Measurements from ENCODE around the gene DTL.

The DTL gene

DNA sequence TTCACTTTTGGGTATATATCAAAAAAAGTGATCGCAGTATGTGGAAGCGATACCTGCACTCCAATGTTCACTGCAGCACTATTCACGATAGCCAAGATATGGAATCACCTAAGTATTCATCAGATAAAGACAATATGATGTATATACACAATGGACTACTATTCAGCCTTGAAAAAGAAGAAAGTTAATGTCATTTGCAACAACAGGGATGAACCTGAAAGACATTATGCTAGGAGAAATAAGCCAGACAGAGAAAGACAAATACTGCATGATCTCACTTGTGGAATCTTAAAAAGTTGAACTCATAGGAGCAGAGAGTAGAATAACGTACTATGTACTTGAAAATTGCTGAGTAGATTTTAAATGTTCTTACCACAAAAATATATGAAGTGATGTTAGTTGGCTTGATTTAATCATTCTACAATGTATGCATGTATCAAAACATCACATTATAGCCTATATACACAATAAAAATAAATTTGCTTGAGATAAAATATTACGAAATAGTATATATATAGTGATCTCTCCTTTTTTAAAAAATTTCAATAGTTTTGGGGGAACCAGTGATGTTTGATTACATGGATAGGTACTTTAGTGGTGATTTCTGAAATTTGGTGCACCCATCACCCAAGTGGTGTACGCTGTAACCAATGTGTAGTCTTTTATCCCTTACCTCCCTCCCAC, 56.0 kb downstream of the DTL start:
- TF ChIP-seq, protein P1, sequence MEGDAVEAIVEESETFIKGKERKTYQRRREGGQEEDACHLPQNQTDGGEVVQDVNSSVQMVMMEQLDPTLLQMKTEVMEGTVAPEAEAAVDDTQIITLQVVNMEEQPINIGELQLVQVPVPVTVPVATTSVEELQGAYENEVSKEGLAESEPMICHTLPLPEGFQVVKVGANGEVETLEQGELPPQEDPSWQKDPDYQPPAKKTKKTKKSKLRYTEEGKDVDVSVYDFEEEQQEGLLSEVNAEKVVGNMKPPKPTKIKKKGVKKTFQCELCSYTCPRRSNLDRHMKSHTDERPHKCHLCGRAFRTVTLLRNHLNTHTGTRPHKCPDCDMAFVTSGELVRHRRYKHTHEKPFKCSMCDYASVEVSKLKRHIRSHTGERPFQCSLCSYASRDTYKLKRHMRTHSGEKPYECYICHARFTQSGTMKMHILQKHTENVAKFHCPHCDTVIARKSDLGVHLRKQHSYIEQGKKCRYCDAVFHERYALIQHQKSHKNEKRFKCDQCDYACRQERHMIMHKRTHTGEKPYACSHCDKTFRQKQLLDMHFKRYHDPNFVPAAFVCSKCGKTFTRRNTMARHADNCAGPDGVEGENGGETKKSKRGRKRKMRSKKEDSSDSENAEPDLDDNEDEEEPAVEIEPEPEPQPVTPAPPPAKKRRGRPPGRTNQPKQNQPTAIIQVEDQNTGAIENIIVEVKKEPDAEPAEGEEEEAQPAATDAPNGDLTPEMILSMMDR (conservative IDR thresholded peaks at IDR 0.05; ENCODE audit: low read depth, low read length): no peak
- H3K4me3 ChIP-seq (ENCODE audit: low read length): no peak overlapping the region
- no peak for DNase-seq (ENCODE audit: low read depth)

- no peak for DNase-seq (ENCODE audit: low read depth)
- TF ChIP-seq, protein P1 (conservative IDR thresholded peaks at IDR 0.05; ENCODE audit: low read depth, low read length): no peak
- H3K4me3 ChIP-seq (ENCODE audit: low read length): no peak overlapping the region
Measured at GRCh38 chr1:212097360-212097759, 61.8 kb downstream of the DTL start.

DNA sequence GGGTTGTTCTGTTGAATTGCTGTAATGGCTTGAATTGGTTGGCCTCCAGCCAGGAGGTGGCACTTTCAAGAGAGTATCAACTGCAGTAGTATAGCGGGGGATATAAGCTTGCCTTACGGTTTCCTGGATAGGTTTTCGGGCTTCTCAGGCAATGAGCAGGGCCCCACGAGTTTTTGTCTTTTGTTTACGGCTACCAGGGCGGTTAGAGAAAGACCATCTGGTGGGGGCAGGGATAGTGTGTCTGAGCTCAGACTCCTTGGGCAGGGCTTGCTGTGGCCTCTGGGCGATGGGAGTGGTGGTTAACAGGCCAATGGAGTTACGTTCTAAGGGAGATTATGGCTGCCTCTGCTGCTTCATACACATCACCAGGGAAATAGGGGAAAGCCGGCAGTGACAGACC, 62.8 kb downstream of the DTL start:
- DNase-seq (ENCODE audit: low read depth): no peak
- H3K4me3 ChIP-seq (ENCODE audit: low read length): no peak overlapping the region
- TF ChIP-seq, protein P1 (conservative IDR thresholded peaks at IDR 0.05; ENCODE audit: low read depth, low read length): no peak

- no peak for DNase-seq (ENCODE audit: low read depth)
- TF ChIP-seq, protein P1 (conservative IDR thresholded peaks at IDR 0.05; ENCODE audit: low read depth, low read length): no peak
- no peak overlapping the region for H3K4me3 ChIP-seq (ENCODE audit: low read length)
Measured at GRCh38 chr1:212098771-212099170, 63.2 kb downstream of the DTL start.

GRCh38 chr1:212101251-212101650, 65.7 kb downstream of the DTL start:
- TF ChIP-seq, protein P1 (conservative IDR thresholded peaks at IDR 0.05; ENCODE audit: low read depth, low read length): no peak
- DNase-seq (ENCODE audit: low read depth): no peak
- no peak overlapping the region for H3K4me3 ChIP-seq (ENCODE audit: low read length)

GRCh38 chr1:212101735-212102134, 66.2 kb downstream of the DTL start:
- H3K4me3 ChIP-seq (ENCODE audit: low read length): no peak overlapping the region
- no peak for DNase-seq (ENCODE audit: low read depth)
- TF ChIP-seq, protein P1 (conservative IDR thresholded peaks at IDR 0.05; ENCODE audit: low read depth, low read length): no peak

DNA sequence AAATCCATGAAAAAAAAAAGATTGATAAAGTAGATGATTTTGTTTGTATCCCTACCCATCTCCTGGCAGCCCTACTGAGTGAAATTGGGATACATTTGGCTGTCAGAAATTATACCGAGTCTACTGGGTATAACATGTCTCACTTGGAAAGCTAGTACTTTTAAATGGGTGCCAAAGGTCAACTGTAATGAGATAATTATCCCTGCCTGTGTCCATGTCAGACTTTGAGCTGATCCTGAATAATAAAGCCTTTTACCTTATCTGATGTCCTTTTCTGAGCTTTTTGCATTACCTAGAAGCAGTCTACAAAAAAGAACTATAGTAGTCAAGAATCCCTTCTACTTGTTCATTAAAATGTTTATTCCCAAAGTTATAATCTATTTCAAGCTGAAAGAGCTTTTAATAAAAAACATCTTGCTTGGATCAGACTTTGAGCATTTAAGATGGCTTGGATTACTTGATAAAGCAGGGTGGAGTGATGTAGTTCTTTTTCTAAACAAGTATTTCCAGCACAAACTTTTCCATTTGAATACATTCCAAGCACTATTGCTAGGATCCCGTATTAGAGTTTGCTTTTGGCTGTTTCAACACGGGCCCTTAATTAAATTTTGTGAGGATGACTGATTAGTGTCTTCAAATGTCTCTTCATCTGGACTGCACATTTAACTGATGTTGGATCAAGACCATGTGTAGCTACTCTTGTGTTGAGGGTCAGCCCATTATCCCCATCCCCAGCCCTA, 69.2 kb downstream of the DTL start:
- DNase-seq (ENCODE audit: low read depth): no peak

More for the DNA sequence above, 69.2 kb downstream of the DTL start:
- H3K4me3 ChIP-seq (ENCODE audit: low read length): no peak overlapping the region
- TF ChIP-seq, protein P1 (conservative IDR thresholded peaks at IDR 0.05; ENCODE audit: low read depth, low read length): no peak

Measured in retinal pigment epithelial cell (primary cell).